H9 (cell line): ENCODE measurements around the gene CMTM7. TPM values are rescaled to one million over a fixed set of nuclear protein-coding genes. Genes with fewer than 3 reads are reported as not detected.

Source experiments
- DNase-seq: peaks from one replicate; pipeline ENCODE4 v3.0.0-alpha.2; 2017
- H2AFZ ChIP-seq: one replicate; pipeline ENCODE4 v1.6.1; 2013; ENCODE audit warnings: mild to moderate bottlenecking, low read length, control low read depth, moderate library complexity
- H2AK5ac ChIP-seq: 2 replicates; pipeline ENCODE4 v1.6.1; 2013; ENCODE audit warnings: low read length, control low read depth, mixed read lengths; ENCODE audit not compliant: insufficient read length
- H2BK120ac ChIP-seq: one replicate; pipeline ENCODE4 v1.6.1; 2013; ENCODE audit warnings: low read depth, mild to moderate bottlenecking, low read length, control low read depth, inconsistent platforms; ENCODE audit not compliant: poor library complexity, severe bottlenecking
- H2BK12ac ChIP-seq: 2 replicates; pipeline ENCODE4 v1.6.1; 2013; ENCODE audit warnings: low read length, control low read depth, mixed read lengths, low read depth; ENCODE audit not compliant: insufficient read length
- H2BK15ac ChIP-seq: 2 replicates; pipeline ENCODE4 v1.6.1; 2013; ENCODE audit warnings: low read depth, low read length, control low read depth
- H2BK20ac ChIP-seq: one replicate; pipeline ENCODE4 v1.6.1; 2013; ENCODE audit warnings: low read depth, mild to moderate bottlenecking, low read length, control low read depth, inconsistent platforms; ENCODE audit not compliant: poor library complexity, severe bottlenecking
- H2BK5ac ChIP-seq: 2 replicates; pipeline ENCODE4 v1.6.1; 2013; ENCODE audit warnings: low read length, control low read depth, mixed read lengths; ENCODE audit not compliant: insufficient read length
- H3K14ac ChIP-seq: 2 replicates; pipeline ENCODE4 v1.6.1; 2013; ENCODE audit warnings: low read length, control low read depth; ENCODE audit not compliant: insufficient read depth
- H3K18ac ChIP-seq: 2 replicates; pipeline ENCODE4 v1.6.1; 2013; ENCODE audit warnings: low read depth, mild to moderate bottlenecking, mixed read lengths, low read length, control low read depth; ENCODE audit not compliant: insufficient read length
- H3K23ac ChIP-seq: 2 replicates; pipeline ENCODE4 v1.6.1; 2013; ENCODE audit warnings: low read length, control low read depth, mixed read lengths, low read depth; ENCODE audit not compliant: insufficient read length
- H3K23me2 ChIP-seq: 2 replicates; pipeline ENCODE4 v1.6.1; 2013; ENCODE audit warnings: low read depth, mild to moderate bottlenecking, mixed read lengths, low read length, control low read depth; ENCODE audit not compliant: insufficient read length, poor library complexity, severe bottlenecking
- H3K27ac ChIP-seq: 2 replicates; pipeline ENCODE4 v1.5.1; 2013; ENCODE audit warnings: low read length, control low read depth, mixed read lengths, low read depth; ENCODE audit not compliant: insufficient read length
- H3K27me3 ChIP-seq: 2 replicates; pipeline ENCODE4 v1.6.1; 2013; ENCODE audit warnings: low read length, control low read depth, inconsistent platforms; ENCODE audit not compliant: insufficient read depth
- H3K4ac ChIP-seq: 2 replicates; pipeline ENCODE4 v1.6.1; 2013; ENCODE audit warnings: low read depth, mild to moderate bottlenecking, control low read depth, inconsistent platforms, low read length, moderate library complexity
- H3K4me1 ChIP-seq: 2 replicates; pipeline ENCODE4 v1.6.1; 2013; ENCODE audit warnings: low read length, control low read depth, inconsistent platforms; ENCODE audit not compliant: insufficient read depth
- H3K4me2 ChIP-seq: 2 replicates; pipeline ENCODE4 v1.6.1; 2013; ENCODE audit warnings: low read length, control low read depth, mixed read lengths; ENCODE audit not compliant: insufficient read length, insufficient read depth
- H3K56ac ChIP-seq: 2 replicates; pipeline ENCODE4 v1.6.1; 2013; ENCODE audit warnings: low read depth, mild to moderate bottlenecking, mixed read lengths, low read length, control low read depth; ENCODE audit not compliant: insufficient read length
- H3K79me1 ChIP-seq: 2 replicates; pipeline ENCODE4 v1.6.1; 2013; ENCODE audit warnings: low read depth, mild to moderate bottlenecking, moderate library complexity, low read length, control low read depth, inconsistent platforms; ENCODE audit not compliant: insufficient read depth, poor library complexity, severe bottlenecking
- H3K79me2 ChIP-seq: 2 replicates; pipeline ENCODE4 v1.6.1; 2013; ENCODE audit warnings: low read length, control low read depth, inconsistent platforms; ENCODE audit not compliant: insufficient read depth
- H3K9ac ChIP-seq: 2 replicates; pipeline ENCODE4 v1.6.1; 2013; ENCODE audit warnings: low read length, control low read depth, mixed read lengths; ENCODE audit not compliant: insufficient read length; ENCODE audit errors: extremely low read depth
- H3K9me3 ChIP-seq: one replicate; pipeline ENCODE4 v1.6.1; 2013; ENCODE audit warnings: low read depth, low read length, inconsistent platforms; ENCODE audit not compliant: control insufficient read depth
- H3T11ph ChIP-seq: one replicate; pipeline ENCODE4 v1.6.1; 2013; ENCODE audit warnings: mild to moderate bottlenecking, low read length, control low read depth, inconsistent platforms
- H4K20me1 ChIP-seq: one replicate; pipeline ENCODE4 v1.6.1; 2013; ENCODE audit not compliant: control insufficient read depth, insufficient read length, insufficient read depth
- H4K5ac ChIP-seq: 2 replicates; pipeline ENCODE4 v1.6.1; 2013; ENCODE audit warnings: low read depth, mild to moderate bottlenecking, mixed read lengths, low read length, control low read depth; ENCODE audit not compliant: insufficient read length
- H4K8ac ChIP-seq: replicated peaks from 2 replicates; pipeline ENCODE4 v1.6.1; 2013; ENCODE audit warnings: low read length, control low read depth, mixed read lengths, low read depth; ENCODE audit not compliant: insufficient read length
- H4K91ac ChIP-seq: 2 replicates; pipeline ENCODE4 v1.6.1; 2013; ENCODE audit warnings: low read depth, mild to moderate bottlenecking, moderate library complexity, mixed read lengths, low read length, control low read depth; ENCODE audit not compliant: insufficient read length
- H3K27ac Mint-ChIP-seq, 3 experiments: 2 replicates in 2 of 3; 3 replicates in 1 of 3; pipeline ENCODE4 v1.8.0; 2020 to 2021; ENCODE audit warnings: mixed read lengths in 3 of 3, mild to moderate bottlenecking in 1 of 3, moderate library complexity in 1 of 3
- H3K27me3 Mint-ChIP-seq: 2 replicates; pipeline ENCODE4 v1.8.0; 2021; ENCODE audit warnings: low read depth, mild to moderate bottlenecking, moderate library complexity, mixed read lengths
- H3K36me3 Mint-ChIP-seq, 3 experiments: 2 replicates in 2 of 3; 3 replicates in 1 of 3; pipeline ENCODE4 v1.8.0; 2020 to 2021; ENCODE audit warnings: low read depth in 3 of 3, mixed read lengths in 3 of 3; ENCODE audit not compliant: insufficient read depth in 1 of 3
- H3K4me1 Mint-ChIP-seq, 2 experiments: 2 replicates each; pipeline ENCODE4 v1.8.0; 2020; ENCODE audit warnings: mixed read lengths in 2 of 2
- H3K4me3 Mint-ChIP-seq, 2 experiments: 2 replicates in 1 of 2; 3 replicates in 1 of 2; pipeline ENCODE4 v1.8.0; 2020 to 2021; ENCODE audit warnings: mild to moderate bottlenecking in 2 of 2, mixed read lengths in 2 of 2, moderate library complexity in 1 of 2
- H3K9me3 Mint-ChIP-seq, 2 experiments: 2 replicates in 1 of 2; 3 replicates in 1 of 2; pipeline ENCODE4 v1.8.0; 2020; ENCODE audit warnings: mild to moderate bottlenecking in 2 of 2, mixed read lengths in 2 of 2, moderate library complexity in 1 of 2
- CTCF ChIP-seq: fragments of 200-600 bp; sonication (generic); conservative IDR thresholded peaks from 3 replicates; pipeline ENCODE4 v1.8.0; 2021; ENCODE audit warnings: antibody characterized with exemption, mild to moderate bottlenecking
- WGBS: extraction: QIAGEN DNeasy Blood & Tissue Kit; methylation state at CpG from one replicate; pipeline ENCODE4 v1.1.7; 2013; ENCODE audit warnings: missing lambda C conversion rate, low lambda C conversion rate, mixed read lengths; ENCODE audit not compliant: insufficient read length; ENCODE audit errors: extremely low coverage; 5-methylcytosine and 5-hydroxymethylcytosine counted together
- total RNA-seq: library from RNA; stranded (reverse); gene quantifications from 2 replicates; pipeline ENCODE4 v1.2.1, GENCODE V29; 2021

CMTM7 gene
- total RNA-seq, 1 experiment from 2014 or later, result 23.9 TPM

GRCh38 chr3:32455609-32456428 is 64.2 kb downstream of the CMTM7 start:
- no peaks in the 10 kb centered on the region for H3K4me1 ChIP-seq
- peaks cover 3% of the 10 kb centered on the region for H3K23me2 ChIP-seq
- Mint-ChIP-seq H3K9me3 (no peaks in the 10 kb centered on the region; a peak in 1 of 5 replicates), H3K27ac (peak overlapping the region in 2 of 3 experiments; percentile 10 to 82; a peak in 3 of 7 replicates), H3K4me3 (no peak overlapping the region; a peak in 1 of 5 replicates), H3K36me3 (peaks cover 2 to 16% (median 12%) of the 10 kb centered on the region in 3 experiments), H3K27me3 (no peaks in the 10 kb centered on the region; the same call in 1 of the 2 replicates), H3K4me1 (peaks cover 30 to 34% of the 10 kb centered on the region in 2 experiments)
- no peaks in the 10 kb centered on the region for H3K79me1 ChIP-seq
- no peak overlapping the region for H3K9ac ChIP-seq
- H3K4ac ChIP-seq, result no peak overlapping the region
- no peak overlapping the region for H2BK5ac ChIP-seq
- DNase-seq, result no peak
- H3K4me2 ChIP-seq, result no peak overlapping the region
- no peak overlapping the region for H3K56ac ChIP-seq
- H2BK120ac ChIP-seq, result no peak overlapping the region
- no peak overlapping the region for H2BK15ac ChIP-seq
- no CpG with 5 or more reads among the region's 15 CpGs for WGBS
- H4K20me1 ChIP-seq, result no peaks in the 10 kb centered on the region
- no peak overlapping the region for H2AFZ ChIP-seq
- no peak overlapping the region for H3K14ac ChIP-seq
- no peak overlapping the region for H3K27ac ChIP-seq
- no peak overlapping the region for H3T11ph ChIP-seq
- TF ChIP-seq CTCF, result no peak
- no peak overlapping the region for H3K18ac ChIP-seq
- no peak overlapping the region for H4K91ac ChIP-seq
- H2AK5ac ChIP-seq, result no peak overlapping the region
- no peak overlapping the region for H2BK12ac ChIP-seq
- no peak overlapping the region for H2BK20ac ChIP-seq
- H4K5ac ChIP-seq, result no peak overlapping the region
- H3K23ac ChIP-seq, result no peak overlapping the region
- H3K79me2 ChIP-seq, result no peaks in the 10 kb centered on the region
- H3K27me3 ChIP-seq, result no peaks in the 10 kb centered on the region
- no peaks in the 10 kb centered on the region for H3K9me3 ChIP-seq
- no peak overlapping the region for H4K8ac ChIP-seq
